Thyroid gland (tissue), 4 donors: ENCODE data around the gene MNX1. TPM values are rescaled to one million over a fixed set of nuclear protein-coding genes. Genes with fewer than 3 reads are reported as not detected.

Source experiments
- DNase-seq, 2 donors: peaks; one replicate each; pipeline ENCODE4 v3.0.0-alpha.2; 2019
- H3K27ac ChIP-seq, 3 donors: fragments of 200-600 bp; sonication (generic); 1 replicate in 2 of 3; 2 replicates in 1 of 3; pipeline ENCODE4 v1.5.1; 2016 to 2019; ENCODE audit warnings: mild to moderate bottlenecking in 1 of 3, moderate library complexity in 1 of 3
- H3K27me3 ChIP-seq: fragments of 200-600 bp; sonication (generic); one replicate; pipeline ENCODE4 v1.5.1; 2019
- H3K36me3 ChIP-seq, 2 donors: fragments of 200-600 bp; sonication (generic); one replicate each; pipeline ENCODE4 v1.5.1; 2016 to 2019
- H3K4me1 ChIP-seq, 2 donors: fragments of 200-600 bp; sonication (generic); one replicate each; pipeline ENCODE4 v1.5.1; 2017 to 2019
- H3K4me3 ChIP-seq, 3 donors: fragments of 200-600 bp; sonication (generic); replicated peaks in 1 of 3; 1 replicate in 2 of 3; 2 replicates in 1 of 3; pipeline ENCODE4 v1.5.1; 2016; ENCODE audit warnings: mild to moderate bottlenecking in 1 of 3
- H3K9me3 ChIP-seq: fragments of 200-600 bp; sonication (generic); one replicate; pipeline ENCODE4 v1.5.1; 2017
- CTCF ChIP-seq, 6 experiments: fragments of 200-600 bp in 3 of 6; fragments of 450-650 bp in 3 of 6; sonication (generic) in 3 of 6; IDR thresholded peaks; one replicate each; pipeline ENCODE4 v1.5.1; 2016 to 2019; ENCODE audit warnings: antibody characterized with exemption in 6 of 6, mild to moderate bottlenecking in 2 of 6, inconsistent platforms in 1 of 6, moderate library complexity in 1 of 6
- POLR2A ChIP-seq, 2 donors: fragments of 450-650 bp; IDR thresholded peaks; one replicate each; pipeline ENCODE4 v1.6.1; 2017; ENCODE audit warnings: antibody characterized with exemption in 2 of 2, mild to moderate bottlenecking in 2 of 2, moderate library complexity in 1 of 2
- WGBS, 2 donors: methylation state at CpG; one replicate each; pipeline ENCODE4 v1.1.5; 2017; 5-methylcytosine and 5-hydroxymethylcytosine counted together
- intact Hi-C: fragments of 100-400 bp; cut with DNase I; formaldehyde crosslinking; loops from one replicate; pipeline ENCODE4 v1.15.1; 2023
- total RNA-seq, 4 donors: library from RNA; depleted of rRNA; stranded (reverse); fragments of >200 nt; gene quantifications; one replicate each; pipeline ENCODE4 v1.2.3, GENCODE V29; 2016

Gene MNX1
- total RNA-seq, 4 donors from 2014 or later = not detected

- Histone ChIP-seq H3K4me1 (no peaks in the 10 kb centered on the region), H3K4me3 (no peak overlapping the region), H3K36me3 (no peaks in the 10 kb centered on the region), H3K9me3 (no peaks in the 10 kb centered on the region), H3K27me3 (peaks cover 14% of the 10 kb centered on the region), H3K27ac (no peak overlapping the region)
- intact Hi-C loops = no loop called here
- WGBS, 2 donors = 79 to 84% methylated on average over 11 of the region's 11 CpGs
- no peak for DNase-seq
- TF ChIP-seq POLR2A (IDR thresholded peaks at IDR 0.05) (no peak), CTCF (IDR thresholded peaks at IDR 0.05) (no peak)
These were observed 17.2 kb upstream of the MNX1 start for GRCh38 chr7:157027568-157028198.

GRCh38 chr7:157024716-157025115 lies 14.3 kb upstream of the MNX1 start:
- Histone ChIP-seq H3K9me3 (no peaks in the 10 kb centered on the region), H3K4me1 (peaks cover 8 to 19% of the 10 kb centered on the region in 2 donors), H3K36me3 (no peaks in the 10 kb centered on the region), H3K4me3 (no peak overlapping the region), H3K27me3 (peaks cover 39% of the 10 kb centered on the region), H3K27ac (no peak overlapping the region)
- 81% methylated on average over 3 of the region's 3 CpGs for WGBS, 2 donors
- no peak for TF ChIP-seq CTCF (IDR thresholded peaks at IDR 0.05)
- no peak for TF ChIP-seq POLR2A (IDR thresholded peaks at IDR 0.05)
- no peak for DNase-seq
- intact Hi-C loops = no loop called here

GRCh38 chr7:157023589-157023905 lies 13.1 kb upstream of the MNX1 start:
- 7 to 9% methylated on average over 4 of the region's 4 CpGs for WGBS, 2 donors
- intact Hi-C loops = no loop called here
- Histone ChIP-seq H3K36me3 (no peaks in the 10 kb centered on the region), H3K4me1 (peaks cover 8 to 26% of the 10 kb centered on the region in 2 donors), H3K4me3 (no peak overlapping the region), H3K27ac (no peak overlapping the region), H3K27me3 (peaks cover 51% of the 10 kb centered on the region), H3K9me3 (no peaks in the 10 kb centered on the region)
- DNase-seq = no peak
- TF ChIP-seq CTCF (IDR thresholded peaks at IDR 0.05) (no peak), POLR2A (IDR thresholded peaks at IDR 0.05) (no peak)

GRCh38 chr7:157022681-157023588 lies 12.5 kb upstream of the MNX1 start:
- whole genome bisulfite sequencing, 2 donors = 12 to 17% methylated on average over 16 to 17 of the region's 19 CpGs
- Histone ChIP-seq H3K9me3 (no peaks in the 10 kb centered on the region), H3K27me3 (peaks cover 57% of the 10 kb centered on the region), H3K4me1 (peaks cover 8 to 26% of the 10 kb centered on the region in 2 donors), H3K27ac (no peak overlapping the region), H3K36me3 (no peaks in the 10 kb centered on the region), H3K4me3 (no peak overlapping the region)
- intact Hi-C loops = no loop called here
- no peak for TF ChIP-seq POLR2A (IDR thresholded peaks at IDR 0.05)
- no peak for TF ChIP-seq CTCF (IDR thresholded peaks at IDR 0.05)
- DNase-seq = peak; percentile 23 to 33
